Liver (tissue), 9 donors: ENCODE results near the gene CDH4. TPM values are rescaled to one million over a fixed set of nuclear protein-coding genes. Genes with fewer than 3 reads are reported as not detected.

ENCODE experiments used
- DNase-seq: peaks from one replicate; pipeline ENCODE4 v3.0.0-alpha.2; 2017; ENCODE audit warnings: low spot score
- H3K27ac ChIP-seq, 2 donors: one replicate each; pipeline ENCODE4 v1.7.0; 2013; ENCODE audit warnings: inconsistent platforms in 2 of 2, low read length in 2 of 2, control low read depth in 1 of 2, low read depth in 1 of 2, mild to moderate bottlenecking in 1 of 2
- H3K27me3 ChIP-seq, 4 donors: one replicate each; pipeline versions ENCODE4 v1.6.1 to v1.7.0; 2013; ENCODE audit warnings: low read length in 3 of 4, inconsistent platforms in 1 of 4, mild to moderate bottlenecking in 1 of 4, moderate library complexity in 1 of 4; ENCODE audit not compliant: control insufficient read depth in 4 of 4, insufficient read depth in 4 of 4
- H3K36me3 ChIP-seq, 4 donors: one replicate each; pipeline versions ENCODE4 v1.6.1 to v1.7.0; 2013; ENCODE audit warnings: low read length in 3 of 4, mild to moderate bottlenecking in 3 of 4, low read depth in 1 of 4, moderate library complexity in 1 of 4; ENCODE audit not compliant: control insufficient read depth in 4 of 4, insufficient read depth in 3 of 4
- H3K4me1 ChIP-seq, 4 donors: one replicate each; pipeline versions ENCODE4 v1.6.1 to v1.7.0; 2013; ENCODE audit warnings: low read length in 3 of 4, mild to moderate bottlenecking in 3 of 4, moderate library complexity in 1 of 4; ENCODE audit not compliant: control insufficient read depth in 4 of 4, insufficient read depth in 4 of 4
- H3K4me3 ChIP-seq, 3 donors: one replicate each; pipeline versions ENCODE4 v1.6.1 to v1.7.0; 2013; ENCODE audit warnings: low read length in 3 of 3, control low read depth in 1 of 3, low read depth in 1 of 3, mild to moderate bottlenecking in 1 of 3
- H3K9ac ChIP-seq, 2 donors: one replicate each; pipeline ENCODE4 v1.7.0; 2013; ENCODE audit warnings: low read length in 2 of 2, mild to moderate bottlenecking in 2 of 2, moderate library complexity in 2 of 2, control low read depth in 1 of 2, low read depth in 1 of 2
- H3K9me3 ChIP-seq, 4 donors: one replicate each; pipeline versions ENCODE4 v1.6.1 to v1.7.0; 2013; ENCODE audit warnings: low read length in 3 of 4; ENCODE audit not compliant: control insufficient read depth in 4 of 4
- ATF3 ChIP-seq: IDR thresholded peaks from 2 replicates; pipeline ENCODE4 v1.6.1; 2016; ENCODE audit warnings: antibody characterized with exemption
- CTCF ChIP-seq: fragments of 150-350 bp; IDR thresholded peaks from 2 replicates; pipeline ENCODE4 v1.5.1; 2017; ENCODE audit warnings: improper control_type of control experiment, low read depth, low read length; ENCODE audit not compliant: missing input control
- EGR1 ChIP-seq, 2 donors: IDR thresholded peaks; 2 replicates each; pipeline ENCODE4 v1.6.1; 2016 to 2018; ENCODE audit warnings: antibody characterized with exemption in 2 of 2, low read depth in 2 of 2
- FOXA1 ChIP-seq: IDR thresholded peaks from 2 replicates; pipeline ENCODE4 v1.6.1; 2016; ENCODE audit warnings: antibody characterized with exemption
- FOXA2 ChIP-seq: IDR thresholded peaks from 2 replicates; pipeline ENCODE4 v1.6.1; 2016; ENCODE audit warnings: antibody characterized with exemption
- GABPA ChIP-seq, 2 donors: IDR thresholded peaks in 1 of 2; conservative IDR thresholded peaks in 1 of 2; 2 replicates each; pipeline ENCODE4 v1.6.1; 2016; ENCODE audit warnings: antibody characterized with exemption in 2 of 2, mild to moderate bottlenecking in 1 of 2, moderate library complexity in 1 of 2
- HNF4A ChIP-seq, 2 donors: conservative IDR thresholded peaks; 2 replicates each; pipeline ENCODE4 v1.6.1; 2016; ENCODE audit warnings: antibody characterized with exemption in 2 of 2, mild to moderate bottlenecking in 2 of 2
- HNF4G ChIP-seq: IDR thresholded peaks from 2 replicates; pipeline ENCODE4 v1.6.1; 2016; ENCODE audit warnings: antibody characterized with exemption
- NR2F2 ChIP-seq: IDR thresholded peaks from 2 replicates; pipeline ENCODE4 v1.6.1; 2016; ENCODE audit warnings: antibody characterized with exemption
- RXRA ChIP-seq, 2 donors: IDR thresholded peaks; 2 replicates each; pipeline ENCODE4 v1.6.1; 2017 to 2018; ENCODE audit warnings: antibody characterized with exemption in 2 of 2, mild to moderate bottlenecking in 1 of 2
- SP1 ChIP-seq: IDR thresholded peaks from 2 replicates; pipeline ENCODE4 v1.6.1; 2018; ENCODE audit warnings: antibody characterized with exemption, mild to moderate bottlenecking
- TAF1 ChIP-seq: conservative IDR thresholded peaks from 2 replicates; pipeline ENCODE4 v1.6.1; 2016; ENCODE audit warnings: antibody characterized with exemption, mild to moderate bottlenecking
- YY1 ChIP-seq: IDR thresholded peaks from 2 replicates; pipeline ENCODE4 v1.6.1; 2016; ENCODE audit warnings: antibody characterized with exemption, mild to moderate bottlenecking
- WGBS: extraction: QIAGEN DNeasy Blood & Tissue Kit; methylation state at CpG from one replicate; pipeline ENCODE4 v1.1.7; 2013; 5-methylcytosine and 5-hydroxymethylcytosine counted together
- polyA plus RNA-seq, 2 donors: library from polyadenylated mRNA; stranded (reverse) in 1 of 2; unstranded in 1 of 2; fragments of 200-250 nt in 1 of 2; fragments of >200 nt in 1 of 2; fragmentation: Nextera tagmentation in 1 of 2; extraction: Ambion mirVana in 1 of 2; gene quantifications; one replicate each; pipeline versions ENCODE4 v1.2.1 to v1.2.3, GENCODE V29; 2013 to 2015
- total RNA-seq, 2 donors: library from RNA; depleted of rRNA; stranded (reverse); fragments of >200 nt; gene quantifications; one replicate each; pipeline ENCODE4 v1.2.3, GENCODE V29; 2014
- TF ChIP-seq, protein P1 (sequence below): IDR thresholded peaks from 2 replicates; pipeline ENCODE4 v1.6.1; 2016; ENCODE audit warnings: antibody characterized with exemption
- TF ChIP-seq, protein P2 (sequence below): IDR thresholded peaks from 2 replicates; pipeline ENCODE4 v1.6.1; 2016; ENCODE audit warnings: antibody characterized with exemption, mild to moderate bottlenecking
- TF ChIP-seq, protein P3 (sequence below): IDR thresholded peaks from 2 replicates; pipeline ENCODE4 v1.6.1; 2016; ENCODE audit warnings: antibody characterized with exemption
- donor health status: healthy.
- donor health status: healthy.
- donor health status: healthy.
- donor health status: healthy.
- donor health status: healthy.

Gene CDH4
- total and polyA plus RNA-seq, 4 donors = 0.03 to 0.25 (median 0.19) TPM; not detected in 1

GRCh38 chr20:61361501-61361900 lies 109.4 kb downstream of the CDH4 start:
- no peak overlapping the region for H3K4me3 ChIP-seq
- H3K9me3 ChIP-seq = no peaks in the 10 kb centered on the region
- no peak for DNase-seq
- H3K27ac ChIP-seq = no peak overlapping the region
- no peak for TF ChIP-seq YY1
- H3K4me1 ChIP-seq = no peaks in the 10 kb centered on the region
- 91% methylated on average over 14 of the region's 14 CpGs for WGBS
- H3K9ac ChIP-seq = no peak overlapping the region
- H3K27me3 ChIP-seq = no peaks in the 10 kb centered on the region
- no peaks in the 10 kb centered on the region for H3K36me3 ChIP-seq

- no peak for DNase-seq
- Histone ChIP-seq H3K27ac (no peak overlapping the region), H3K9ac (no peak overlapping the region), H3K9me3 (no peaks in the 10 kb centered on the region), H3K4me1 (no peaks in the 10 kb centered on the region), H3K36me3 (no peaks in the 10 kb centered on the region), H3K4me3 (no peak overlapping the region), H3K27me3 (no peaks in the 10 kb centered on the region)
- WGBS = 78% methylated on average over 5 of the region's 5 CpGs
- TF ChIP-seq FOXA1 (no peak), SP1 (no peak), NR2F2 (no peak), CTCF (no peak), YY1 (no peak), FOXA2 (no peak), HNF4G (no peak), GABPA (IDR thresholded peaks at IDR 0.05 in 1 of 2, conservative IDR thresholded peaks at IDR 0.05 in 1 of 2) (no peak), RXRA (IDR thresholded peaks at IDR 0.05) (no peak), ATF3 (no peak), EGR1 (IDR thresholded peaks at IDR 0.05; ENCODE audit: low read depth in 2 of 2) (no peak), HNF4A (conservative IDR thresholded peaks at IDR 0.05) (no peak), TAF1 (no peak)
- TF ChIP-seq, protein P1, sequence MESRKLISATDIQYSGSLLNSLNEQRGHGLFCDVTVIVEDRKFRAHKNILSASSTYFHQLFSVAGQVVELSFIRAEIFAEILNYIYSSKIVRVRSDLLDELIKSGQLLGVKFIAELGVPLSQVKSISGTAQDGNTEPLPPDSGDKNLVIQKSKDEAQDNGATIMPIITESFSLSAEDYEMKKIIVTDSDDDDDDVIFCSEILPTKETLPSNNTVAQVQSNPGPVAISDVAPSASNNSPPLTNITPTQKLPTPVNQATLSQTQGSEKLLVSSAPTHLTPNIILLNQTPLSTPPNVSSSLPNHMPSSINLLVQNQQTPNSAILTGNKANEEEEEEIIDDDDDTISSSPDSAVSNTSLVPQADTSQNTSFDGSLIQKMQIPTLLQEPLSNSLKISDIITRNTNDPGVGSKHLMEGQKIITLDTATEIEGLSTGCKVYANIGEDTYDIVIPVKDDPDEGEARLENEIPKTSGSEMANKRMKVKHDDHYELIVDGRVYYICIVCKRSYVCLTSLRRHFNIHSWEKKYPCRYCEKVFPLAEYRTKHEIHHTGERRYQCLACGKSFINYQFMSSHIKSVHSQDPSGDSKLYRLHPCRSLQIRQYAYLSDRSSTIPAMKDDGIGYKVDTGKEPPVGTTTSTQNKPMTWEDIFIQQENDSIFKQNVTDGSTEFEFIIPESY = no peak
- TF ChIP-seq, protein P2, sequence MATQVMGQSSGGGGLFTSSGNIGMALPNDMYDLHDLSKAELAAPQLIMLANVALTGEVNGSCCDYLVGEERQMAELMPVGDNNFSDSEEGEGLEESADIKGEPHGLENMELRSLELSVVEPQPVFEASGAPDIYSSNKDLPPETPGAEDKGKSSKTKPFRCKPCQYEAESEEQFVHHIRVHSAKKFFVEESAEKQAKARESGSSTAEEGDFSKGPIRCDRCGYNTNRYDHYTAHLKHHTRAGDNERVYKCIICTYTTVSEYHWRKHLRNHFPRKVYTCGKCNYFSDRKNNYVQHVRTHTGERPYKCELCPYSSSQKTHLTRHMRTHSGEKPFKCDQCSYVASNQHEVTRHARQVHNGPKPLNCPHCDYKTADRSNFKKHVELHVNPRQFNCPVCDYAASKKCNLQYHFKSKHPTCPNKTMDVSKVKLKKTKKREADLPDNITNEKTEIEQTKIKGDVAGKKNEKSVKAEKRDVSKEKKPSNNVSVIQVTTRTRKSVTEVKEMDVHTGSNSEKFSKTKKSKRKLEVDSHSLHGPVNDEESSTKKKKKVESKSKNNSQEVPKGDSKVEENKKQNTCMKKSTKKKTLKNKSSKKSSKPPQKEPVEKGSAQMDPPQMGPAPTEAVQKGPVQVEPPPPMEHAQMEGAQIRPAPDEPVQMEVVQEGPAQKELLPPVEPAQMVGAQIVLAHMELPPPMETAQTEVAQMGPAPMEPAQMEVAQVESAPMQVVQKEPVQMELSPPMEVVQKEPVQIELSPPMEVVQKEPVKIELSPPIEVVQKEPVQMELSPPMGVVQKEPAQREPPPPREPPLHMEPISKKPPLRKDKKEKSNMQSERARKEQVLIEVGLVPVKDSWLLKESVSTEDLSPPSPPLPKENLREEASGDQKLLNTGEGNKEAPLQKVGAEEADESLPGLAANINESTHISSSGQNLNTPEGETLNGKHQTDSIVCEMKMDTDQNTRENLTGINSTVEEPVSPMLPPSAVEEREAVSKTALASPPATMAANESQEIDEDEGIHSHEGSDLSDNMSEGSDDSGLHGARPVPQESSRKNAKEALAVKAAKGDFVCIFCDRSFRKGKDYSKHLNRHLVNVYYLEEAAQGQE = no peak
- TF ChIP-seq, protein P3, sequence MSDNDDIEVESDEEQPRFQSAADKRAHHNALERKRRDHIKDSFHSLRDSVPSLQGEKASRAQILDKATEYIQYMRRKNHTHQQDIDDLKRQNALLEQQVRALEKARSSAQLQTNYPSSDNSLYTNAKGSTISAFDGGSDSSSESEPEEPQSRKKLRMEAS = no peak
Measured at GRCh38 chr20:61364147-61364546, 112.1 kb downstream of the CDH4 start.
